Astrocyte (in vitro differentiated cells and primary cell): Measurements from ENCODE around the gene LCOR.

ENCODE experiments used
- EZH2 ChIP-seq: IDR thresholded peaks from 2 replicates; pipeline ENCODE4 v1.6.1; 2012; ENCODE audit warnings: mild to moderate bottlenecking, low read length, inconsistent platforms; ENCODE audit not compliant: insufficient read depth
- TF ChIP-seq, protein P1 (sequence below): IDR thresholded peaks from 2 replicates; pipeline ENCODE4 v1.5.1; 2011; ENCODE audit warnings: low read depth, mild to moderate bottlenecking, inconsistent platforms, low read length, moderate library complexity; ENCODE audit not compliant: insufficient read depth

DNA sequence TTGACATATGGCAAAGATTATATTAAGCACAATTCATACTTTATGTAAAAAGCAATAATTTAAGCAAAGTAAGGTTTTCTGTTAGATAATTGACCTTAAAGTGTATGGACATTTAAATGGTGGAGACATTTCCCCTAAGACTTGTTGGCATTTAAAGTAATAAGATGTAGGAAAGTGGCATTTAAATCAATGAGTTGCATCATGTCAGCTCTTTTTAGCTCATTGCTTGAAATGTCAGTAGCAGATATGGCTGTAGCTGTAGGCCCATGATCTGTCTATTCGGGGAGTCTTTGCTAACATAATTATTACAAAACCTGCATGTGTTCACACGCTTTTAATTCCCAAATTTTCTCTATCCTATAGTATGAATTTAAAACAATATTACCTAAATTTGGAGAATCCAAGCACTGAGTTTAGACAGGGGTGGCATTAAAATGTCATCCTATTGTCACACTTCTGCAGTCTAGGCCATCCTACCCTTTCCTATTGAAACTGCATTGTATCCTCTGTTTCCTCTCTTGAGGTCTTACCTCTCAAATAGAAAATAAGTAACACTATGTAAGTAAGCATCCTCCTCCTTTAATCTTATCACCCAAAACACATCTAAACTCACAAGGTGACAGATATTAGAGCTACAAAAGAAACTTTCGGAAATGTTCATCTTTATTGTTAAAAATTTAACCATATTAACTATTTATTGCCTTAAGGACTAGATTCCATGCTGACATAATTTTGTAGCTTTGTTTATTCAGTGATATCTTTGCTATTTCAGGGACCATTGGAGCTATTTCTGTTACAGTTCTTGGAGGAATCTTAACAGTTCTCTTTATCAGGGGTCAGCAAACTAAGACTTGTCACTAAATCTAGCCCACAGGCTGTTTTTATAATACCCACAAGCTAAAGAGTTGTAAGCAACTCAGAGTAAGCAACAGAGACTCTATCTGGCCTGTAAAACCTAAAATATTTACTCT lies 91.2 kb downstream of the LCOR start:
- TF ChIP-seq, protein P1, sequence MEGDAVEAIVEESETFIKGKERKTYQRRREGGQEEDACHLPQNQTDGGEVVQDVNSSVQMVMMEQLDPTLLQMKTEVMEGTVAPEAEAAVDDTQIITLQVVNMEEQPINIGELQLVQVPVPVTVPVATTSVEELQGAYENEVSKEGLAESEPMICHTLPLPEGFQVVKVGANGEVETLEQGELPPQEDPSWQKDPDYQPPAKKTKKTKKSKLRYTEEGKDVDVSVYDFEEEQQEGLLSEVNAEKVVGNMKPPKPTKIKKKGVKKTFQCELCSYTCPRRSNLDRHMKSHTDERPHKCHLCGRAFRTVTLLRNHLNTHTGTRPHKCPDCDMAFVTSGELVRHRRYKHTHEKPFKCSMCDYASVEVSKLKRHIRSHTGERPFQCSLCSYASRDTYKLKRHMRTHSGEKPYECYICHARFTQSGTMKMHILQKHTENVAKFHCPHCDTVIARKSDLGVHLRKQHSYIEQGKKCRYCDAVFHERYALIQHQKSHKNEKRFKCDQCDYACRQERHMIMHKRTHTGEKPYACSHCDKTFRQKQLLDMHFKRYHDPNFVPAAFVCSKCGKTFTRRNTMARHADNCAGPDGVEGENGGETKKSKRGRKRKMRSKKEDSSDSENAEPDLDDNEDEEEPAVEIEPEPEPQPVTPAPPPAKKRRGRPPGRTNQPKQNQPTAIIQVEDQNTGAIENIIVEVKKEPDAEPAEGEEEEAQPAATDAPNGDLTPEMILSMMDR, result no peak
- TF ChIP-seq EZH2, result no peak
